Lung (tissue), 12 donors: ENCODE data around the gene DBX1. TPM values are rescaled to one million over a fixed set of nuclear protein-coding genes. Genes with fewer than 3 reads are reported as not detected.

ENCODE experiments used
- ATAC-seq: fragments of 200-7000 bp; cut with Tn5 transposase; one replicate; pipeline ENCODE4 v1.9.1; 2020; ENCODE audit warnings: moderate number of reproducible peaks; ENCODE audit not compliant: insufficient read depth, low FRiP score
- DNase-seq, 3 donors: peaks; one replicate each; pipeline ENCODE4 v3.0.0-alpha.2; 2013 to 2017
- H3K27ac ChIP-seq, 2 donors: one replicate each; pipeline ENCODE4 v1.5.1; 2013; ENCODE audit warnings: mild to moderate bottlenecking in 2 of 2, moderate library complexity in 2 of 2, control low read depth in 1 of 2, inconsistent platforms in 1 of 2, low read depth in 1 of 2, low read length in 1 of 2
- H3K27me3 ChIP-seq, 3 donors: one replicate each; pipeline ENCODE4 v1.5.1; 2013; ENCODE audit warnings: low read length in 2 of 3; ENCODE audit not compliant: control insufficient read depth in 3 of 3, insufficient read depth in 3 of 3
- H3K36me3 ChIP-seq, 4 donors: one replicate each; pipeline ENCODE4 v1.5.1; 2013; ENCODE audit warnings: low read length in 4 of 4, mild to moderate bottlenecking in 1 of 4, moderate library complexity in 1 of 4; ENCODE audit not compliant: control insufficient read depth in 4 of 4, insufficient read depth in 4 of 4
- H3K4me1 ChIP-seq, 5 donors: one replicate each; pipeline ENCODE4 v1.5.1; 2013; ENCODE audit warnings: low read length in 5 of 5, mild to moderate bottlenecking in 2 of 5, moderate library complexity in 1 of 5; ENCODE audit not compliant: control insufficient read depth in 5 of 5, insufficient read depth in 5 of 5
- H3K4me3 ChIP-seq: one replicate; pipeline ENCODE4 v1.5.1; 2013; ENCODE audit warnings: mild to moderate bottlenecking, control low read depth, moderate library complexity
- H3K9ac ChIP-seq, 2 donors: one replicate each; pipeline ENCODE4 v1.5.1; 2013; ENCODE audit warnings: low read length in 2 of 2, control low read depth in 1 of 2; ENCODE audit not compliant: insufficient read depth in 1 of 2
- H3K9me3 ChIP-seq, 4 donors: one replicate each; pipeline ENCODE4 v1.5.1; 2013; ENCODE audit warnings: low read length in 3 of 4, mild to moderate bottlenecking in 1 of 4, moderate library complexity in 1 of 4; ENCODE audit not compliant: control insufficient read depth in 4 of 4, insufficient read depth in 3 of 4
- WGBS, 2 donors: extraction: QIAGEN DNeasy Blood & Tissue Kit; methylation state at CpG; one replicate each; pipeline ENCODE4 v1.1.7; 2013; 5-methylcytosine and 5-hydroxymethylcytosine counted together
- polyA plus RNA-seq, 2 donors: library from polyadenylated mRNA; stranded (reverse); fragments of 200-250 nt; gene quantifications; one replicate each; pipeline ENCODE4 v1.2.1, GENCODE V29; 2013
- total RNA-seq, 2 donors: library from RNA; depleted of rRNA in 1 of 2; stranded (reverse); fragments of >200 nt in 1 of 2; gene quantifications; one replicate each; pipeline ENCODE4 v1.2.1, GENCODE V29; 2014 to 2021
- TF ChIP-seq, protein P1 (sequence below): IDR thresholded peaks from 2 replicates; pipeline ENCODE4 v1.5.1; 2012; ENCODE audit warnings: mild to moderate bottlenecking; ENCODE audit errors: control extremely low read depth, extremely low read depth
- donor health status: control.
- donor health status: control.
- donor health status: Bipolar disorder and iron deficiency.
- donor health status: healthy.
- donor health status: DM: yes; HTN: yes; CAD: no.

The DBX1 gene
- total and polyA plus RNA-seq, 4 donors, result not detected

- Histone ChIP-seq H3K4me1 (peaks cover 0 to 7% (median 3%) of the 10 kb centered on the region in 5 donors), H3K9ac (no peak overlapping the region), H3K4me3 (no peak overlapping the region), H3K36me3 (no peaks in the 10 kb centered on the region), H3K27me3 (peaks cover 21 to 83% (median 70%) of the 10 kb centered on the region in 3 donors), H3K27ac (no peak overlapping the region), H3K9me3 (peaks cover 0 to 11% (median 0%) of the 10 kb centered on the region in 4 donors)
- ATAC-seq (no peak), DNase-seq (no peak)
- WGBS, 2 donors, result 4% methylated on average over 45 to 51 of the region's 51 CpGs
- TF ChIP-seq, protein P1, sequence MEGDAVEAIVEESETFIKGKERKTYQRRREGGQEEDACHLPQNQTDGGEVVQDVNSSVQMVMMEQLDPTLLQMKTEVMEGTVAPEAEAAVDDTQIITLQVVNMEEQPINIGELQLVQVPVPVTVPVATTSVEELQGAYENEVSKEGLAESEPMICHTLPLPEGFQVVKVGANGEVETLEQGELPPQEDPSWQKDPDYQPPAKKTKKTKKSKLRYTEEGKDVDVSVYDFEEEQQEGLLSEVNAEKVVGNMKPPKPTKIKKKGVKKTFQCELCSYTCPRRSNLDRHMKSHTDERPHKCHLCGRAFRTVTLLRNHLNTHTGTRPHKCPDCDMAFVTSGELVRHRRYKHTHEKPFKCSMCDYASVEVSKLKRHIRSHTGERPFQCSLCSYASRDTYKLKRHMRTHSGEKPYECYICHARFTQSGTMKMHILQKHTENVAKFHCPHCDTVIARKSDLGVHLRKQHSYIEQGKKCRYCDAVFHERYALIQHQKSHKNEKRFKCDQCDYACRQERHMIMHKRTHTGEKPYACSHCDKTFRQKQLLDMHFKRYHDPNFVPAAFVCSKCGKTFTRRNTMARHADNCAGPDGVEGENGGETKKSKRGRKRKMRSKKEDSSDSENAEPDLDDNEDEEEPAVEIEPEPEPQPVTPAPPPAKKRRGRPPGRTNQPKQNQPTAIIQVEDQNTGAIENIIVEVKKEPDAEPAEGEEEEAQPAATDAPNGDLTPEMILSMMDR, result no peak
Observed at GRCh38 chr11:20156280-20156875, 3.9 kb downstream of the DBX1 start.

- peaks cover 18 to 81% (median 64%) of the 10 kb centered on the region in 3 donors for H3K27me3 ChIP-seq
- H3K4me3 ChIP-seq, result no peak overlapping the region
- ATAC-seq (no peak), DNase-seq (no peak)
- TF ChIP-seq, protein P1, result no peak
- no peak overlapping the region for H3K27ac ChIP-seq
- no peak overlapping the region for H3K9ac ChIP-seq
- peaks cover 0 to 11% (median 0%) of the 10 kb centered on the region in 4 donors for H3K9me3 ChIP-seq
- H3K4me1 ChIP-seq, result peaks cover 0 to 7% (median 0%) of the 10 kb centered on the region in 5 donors
- WGBS, 2 donors, result 4 to 6% methylated on average over 19 of the region's 19 CpGs
- no peaks in the 10 kb centered on the region for H3K36me3 ChIP-seq
Observed at GRCh38 chr11:20155683-20156279, 4.5 kb downstream of the DBX1 start.

GRCh38 chr11:20154381-20154780, 5.9 kb downstream of the DBX1 start:
- DNase-seq, result no peak
- 89 to 90% methylated on average over 1 of the region's 1 CpG for WGBS, 2 donors
- no peaks in the 10 kb centered on the region for H3K36me3 ChIP-seq
- H3K4me1 ChIP-seq, result peaks cover 0 to 7% (median 0%) of the 10 kb centered on the region in 5 donors
- TF ChIP-seq, protein P1, result no peak
- H3K4me3 ChIP-seq, result no peak overlapping the region
- H3K27ac ChIP-seq, result no peak overlapping the region
- ATAC-seq, result no peak
- H3K27me3 ChIP-seq, result peaks cover 9 to 80% (median 56%) of the 10 kb centered on the region in 3 donors
- H3K9me3 ChIP-seq, result peaks cover 0 to 6% (median 0%) of the 10 kb centered on the region in 4 donors
- H3K9ac ChIP-seq, result no peak overlapping the region
